ENCODE data around the gene FRYL. TPM values are rescaled to one million over a fixed set of nuclear protein-coding genes. Genes with fewer than 3 reads are reported as not detected.

Gene FRYL
- total RNA-seq, 6 experiments from 2014 or later = 15.9 to 27.2 (median 23.3) TPM

DNA sequence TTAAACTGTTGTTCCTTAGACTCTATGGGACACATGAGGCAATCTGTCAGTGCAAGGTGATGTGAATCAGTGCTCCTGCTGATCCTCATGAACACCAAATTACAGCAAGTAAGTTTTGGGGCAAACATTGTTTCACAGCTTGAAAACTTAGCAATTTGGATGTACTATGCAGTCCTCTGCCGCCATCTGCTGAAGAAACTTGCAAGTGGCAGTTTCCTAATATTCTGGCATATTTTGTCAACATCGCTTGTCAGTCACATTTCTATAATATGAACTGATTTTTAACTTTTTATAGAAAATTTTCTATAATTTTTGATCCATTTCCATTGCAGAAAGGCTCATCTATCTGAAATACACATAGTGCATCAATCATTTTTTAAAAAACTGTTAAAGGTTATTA, 233.7 kb downstream of the FRYL start:
- intact Hi-C loops (cut with DNase I) = no loop called here
- H3K27ac ChIP-seq = no peak overlapping the region
- ATAC-seq (peak; percentile 56 to 68 (median 66)), DNase-seq (no peak)
- no peaks in the 10 kb centered on the region for H3K9me3 ChIP-seq
- no peak overlapping the region for H3K4me3 ChIP-seq
- no peaks in the 10 kb centered on the region for H3K27me3 ChIP-seq
- TF ChIP-seq POLR2A (IDR thresholded peaks at IDR 0.05) = no peak
- TF ChIP-seq, protein P1, sequence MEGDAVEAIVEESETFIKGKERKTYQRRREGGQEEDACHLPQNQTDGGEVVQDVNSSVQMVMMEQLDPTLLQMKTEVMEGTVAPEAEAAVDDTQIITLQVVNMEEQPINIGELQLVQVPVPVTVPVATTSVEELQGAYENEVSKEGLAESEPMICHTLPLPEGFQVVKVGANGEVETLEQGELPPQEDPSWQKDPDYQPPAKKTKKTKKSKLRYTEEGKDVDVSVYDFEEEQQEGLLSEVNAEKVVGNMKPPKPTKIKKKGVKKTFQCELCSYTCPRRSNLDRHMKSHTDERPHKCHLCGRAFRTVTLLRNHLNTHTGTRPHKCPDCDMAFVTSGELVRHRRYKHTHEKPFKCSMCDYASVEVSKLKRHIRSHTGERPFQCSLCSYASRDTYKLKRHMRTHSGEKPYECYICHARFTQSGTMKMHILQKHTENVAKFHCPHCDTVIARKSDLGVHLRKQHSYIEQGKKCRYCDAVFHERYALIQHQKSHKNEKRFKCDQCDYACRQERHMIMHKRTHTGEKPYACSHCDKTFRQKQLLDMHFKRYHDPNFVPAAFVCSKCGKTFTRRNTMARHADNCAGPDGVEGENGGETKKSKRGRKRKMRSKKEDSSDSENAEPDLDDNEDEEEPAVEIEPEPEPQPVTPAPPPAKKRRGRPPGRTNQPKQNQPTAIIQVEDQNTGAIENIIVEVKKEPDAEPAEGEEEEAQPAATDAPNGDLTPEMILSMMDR (IDR thresholded peaks at IDR 0.05) = peak; percentile 58 to 74 (median 64)
- H3K36me3 ChIP-seq = peaks cover 0 to 46% (median 7%) of the 10 kb centered on the region in 4 donors
- WGBS (ENCODE audit: insufficient coverage, low coverage, low lambda C conversion rate, missing lambda C conversion rate) = 69% methylated on average over 2 of the region's 2 CpGs
- H3K4me1 ChIP-seq = peaks cover 0 to 7% (median 0%) of the 10 kb centered on the region in 4 donors

DNA sequence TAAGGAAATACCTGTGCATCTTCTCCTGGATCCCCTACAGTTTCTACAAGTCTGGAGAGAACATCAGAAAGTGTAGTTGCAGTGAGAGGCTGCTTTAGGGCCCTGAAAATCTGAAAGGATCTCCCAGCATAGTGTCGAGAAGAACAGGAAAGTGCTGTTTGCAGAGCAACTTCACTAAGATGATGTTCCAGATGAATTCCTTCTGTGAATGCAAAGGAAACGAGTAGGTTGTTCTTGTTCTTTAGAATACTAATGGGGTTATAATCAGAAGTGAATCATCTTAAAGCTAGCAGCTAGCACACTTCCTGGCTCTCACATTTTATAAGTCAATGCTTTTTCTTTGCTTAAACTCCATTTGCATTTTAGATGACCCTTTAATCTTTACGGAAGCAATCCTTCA, 236.3 kb downstream of the FRYL start:
- H3K4me3 ChIP-seq = no peak overlapping the region
- H3K27me3 ChIP-seq = no peaks in the 10 kb centered on the region
- intact Hi-C loops (cut with DNase I) = no loop called here
- H3K4me1 ChIP-seq = peaks cover 0 to 17% (median 0%) of the 10 kb centered on the region in 4 donors
- H3K27ac ChIP-seq = no peak overlapping the region
- H3K36me3 ChIP-seq = peaks cover 0 to 25% (median 9%) of the 10 kb centered on the region in 4 donors
- WGBS (ENCODE audit: insufficient coverage, low coverage, low lambda C conversion rate, missing lambda C conversion rate) = 79% methylated on average over 3 of the region's 3 CpGs
- TF ChIP-seq, protein P1 (IDR thresholded peaks at IDR 0.05) = no peak
- TF ChIP-seq POLR2A (IDR thresholded peaks at IDR 0.05) = no peak
- DNase-seq (no peak), ATAC-seq (no peak)
- H3K9me3 ChIP-seq = no peaks in the 10 kb centered on the region

DNA sequence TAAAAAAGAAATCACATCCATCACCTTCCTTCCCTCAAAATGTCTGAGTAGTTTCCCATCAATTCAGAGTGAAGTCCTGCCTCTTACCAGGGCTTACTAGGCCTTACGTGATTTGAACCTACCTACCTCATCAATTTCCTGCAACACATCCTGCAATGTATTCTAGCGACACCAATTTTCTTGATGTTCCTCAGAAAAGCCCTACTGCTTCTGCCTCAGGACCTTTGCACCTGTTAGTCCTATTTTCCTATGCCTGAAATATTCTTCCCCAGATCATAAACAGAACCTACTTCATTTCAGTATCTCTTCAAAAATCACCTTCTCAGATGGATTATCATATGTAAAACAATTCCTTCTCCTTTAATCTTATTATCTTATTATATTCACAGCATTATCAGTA, 237.2 kb downstream of the FRYL start:
- Histone ChIP-seq H3K4me1 (peaks cover 0 to 24% (median 0%) of the 10 kb centered on the region in 4 donors), H3K9me3 (no peaks in the 10 kb centered on the region), H3K27ac (no peak overlapping the region), H3K36me3 (peaks cover 0 to 23% (median 9%) of the 10 kb centered on the region in 4 donors), H3K4me3 (no peak overlapping the region), H3K27me3 (no peaks in the 10 kb centered on the region)
- intact Hi-C loops (cut with DNase I) = no loop called here
- ATAC-seq (no peak), DNase-seq (no peak)
- no peak for TF ChIP-seq POLR2A (IDR thresholded peaks at IDR 0.05)
- TF ChIP-seq, protein P1 (IDR thresholded peaks at IDR 0.05) = no peak
- WGBS (ENCODE audit: insufficient coverage, low coverage, low lambda C conversion rate, missing lambda C conversion rate) = 100% methylated on average over 2 of the region's 2 CpGs

DNA sequence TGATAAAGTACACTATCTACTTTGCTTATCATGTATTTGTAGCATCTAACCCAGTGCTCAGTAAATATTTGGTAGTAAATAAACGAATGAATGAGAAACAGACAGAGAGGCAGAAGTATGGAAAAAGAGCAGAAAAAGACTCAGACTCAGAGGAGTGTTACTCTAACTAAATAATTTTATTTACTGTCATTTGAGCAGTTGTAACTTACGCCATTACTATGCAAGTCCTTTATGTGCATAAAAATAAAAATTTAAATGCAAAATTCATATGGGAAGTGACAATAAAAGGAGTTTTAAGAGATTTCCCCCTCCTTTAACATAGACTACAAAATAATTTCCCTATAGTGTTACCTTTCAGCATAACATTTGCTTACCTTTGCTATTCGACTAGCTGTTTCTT, 240.5 kb downstream of the FRYL start:
- Histone ChIP-seq H3K27ac (no peak overlapping the region), H3K36me3 (peaks cover 0 to 25% (median 9%) of the 10 kb centered on the region in 4 donors), H3K4me3 (no peak overlapping the region), H3K27me3 (no peaks in the 10 kb centered on the region), H3K9me3 (no peaks in the 10 kb centered on the region), H3K4me1 (peaks cover 0 to 24% (median 0%) of the 10 kb centered on the region in 4 donors)
- WGBS (ENCODE audit: insufficient coverage, low coverage, low lambda C conversion rate, missing lambda C conversion rate) = 74% methylated on average over 3 of the region's 3 CpGs
- ATAC-seq (peak in 1 of 4 donors; percentile 12), DNase-seq (no peak)
- TF ChIP-seq, protein P1 (IDR thresholded peaks at IDR 0.05) = no peak
- no peak for TF ChIP-seq POLR2A (IDR thresholded peaks at IDR 0.05)
- intact Hi-C loops (cut with DNase I) = no loop called here

DNA sequence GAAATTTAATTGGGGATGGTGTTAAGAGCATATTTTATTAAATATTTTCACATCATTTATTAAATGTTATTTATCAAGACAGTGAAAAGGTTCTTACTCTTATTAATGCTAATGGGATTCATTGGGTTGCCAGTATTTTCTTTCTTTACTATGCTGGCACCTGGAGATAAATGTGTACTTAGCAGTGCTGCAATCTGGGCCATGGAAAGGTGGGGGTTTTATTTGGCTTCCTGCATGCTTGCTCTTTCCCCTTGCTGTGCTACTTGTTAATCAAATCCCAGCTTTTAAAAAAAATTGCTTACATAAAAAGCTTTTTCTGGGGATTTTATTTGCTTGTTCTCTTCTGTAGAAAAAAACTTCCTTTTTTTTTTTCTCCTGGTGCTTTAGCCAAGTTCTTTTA, 241.7 kb downstream of the FRYL start:
- TF ChIP-seq, protein P1 (IDR thresholded peaks at IDR 0.05) = no peak
- no peak for TF ChIP-seq POLR2A (IDR thresholded peaks at IDR 0.05)
- peaks cover 0 to 24% (median 0%) of the 10 kb centered on the region in 4 donors for H3K4me1 ChIP-seq

More for the DNA sequence above, 241.7 kb downstream of the FRYL start:
- no peak overlapping the region for H3K4me3 ChIP-seq
- H3K27me3 ChIP-seq = no peaks in the 10 kb centered on the region
- no peaks in the 10 kb centered on the region for H3K9me3 ChIP-seq
- peak in 1 of 3 donors; percentile 67 for DNase-seq
- peaks cover 0 to 26% (median 7%) of the 10 kb centered on the region in 4 donors for H3K36me3 ChIP-seq
- peak; percentile 95 to 97 (median 97) for ATAC-seq
- intact Hi-C loops (cut with DNase I) = no loop called here
- H3K27ac ChIP-seq = peak overlapping the region in 1 of 3 donors; percentile 10

Measured in right lobe of liver (tissue), 6 donors.